IPS-NIHi7 (cell line): ENCODE data around the gene CCDC73.
"Not testable (repeated sequence)": the region's sequence is repeated elsewhere in the genome, so short reads cannot be mapped to it uniquely, and the experiment has no call there.

Experiments
- DNase-seq: peaks from one replicate; pipeline ENCODE4 v3.0.0; 2012; ENCODE audit warnings: mixed read lengths; ENCODE audit errors: extremely low spot score

Gene CCDC73

DNA sequence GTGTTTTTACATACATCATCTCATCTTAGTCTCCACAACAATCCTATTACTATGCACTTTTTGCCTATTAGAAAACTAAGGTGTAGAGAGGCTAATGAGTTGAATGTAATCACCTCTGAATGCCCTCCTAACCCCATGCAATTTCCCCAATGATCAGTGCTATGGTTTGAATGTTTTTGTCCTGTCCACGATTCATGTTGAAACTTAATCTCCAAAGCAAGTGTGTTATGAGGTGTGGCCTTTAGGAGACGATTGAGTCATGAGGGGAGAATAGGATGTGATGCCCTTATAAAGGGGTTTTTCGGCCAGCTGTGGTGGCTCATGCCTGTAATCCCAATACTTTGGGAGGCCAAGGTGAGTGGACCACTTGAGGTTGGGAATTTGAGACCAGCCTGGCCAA is 2.0 kb upstream of the CCDC73 start:
- DNase-seq, result no peak

DNA sequence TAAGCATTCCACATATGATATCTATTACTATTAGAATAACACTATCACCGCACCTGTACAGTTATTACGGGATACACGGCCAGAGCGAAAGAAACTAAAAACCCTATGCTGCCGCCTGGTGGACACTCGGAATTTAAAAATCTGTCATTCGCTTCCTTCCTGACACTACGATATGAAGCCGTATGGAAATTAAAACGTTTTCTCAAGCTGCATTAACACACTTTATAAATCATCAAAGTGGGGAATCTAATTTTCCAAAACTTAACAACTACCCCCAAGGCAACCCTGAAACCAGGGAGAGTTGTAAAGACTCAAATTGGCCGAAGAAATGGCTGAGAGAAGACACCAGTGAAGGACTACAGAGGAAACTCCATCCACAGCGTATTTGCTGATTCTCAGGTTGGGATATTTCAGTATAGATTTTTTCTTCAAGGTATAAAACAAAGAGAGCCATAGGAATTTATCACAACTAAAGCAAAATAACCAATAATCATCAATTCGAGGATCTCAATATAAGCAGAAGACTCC is 1.4 kb downstream of the CCDC73 start:
- DNase-seq, result peak; percentile 50

GRCh38 chr11:32792111-32792947 is 2.1 kb downstream of the CCDC73 start:
- DNase-seq, result peak; percentile 12

- DNase-seq, result no peak
Measured at GRCh38 chr11:32790916-32791315, 3.5 kb downstream of the CCDC73 start.

GRCh38 chr11:32786811-32787210 is 7.7 kb downstream of the CCDC73 start:
- DNase-seq, result no peak

- DNase-seq, result no peak
Measured at GRCh38 chr11:32785262-32785661, 9.2 kb downstream of the CCDC73 start.

DNA sequence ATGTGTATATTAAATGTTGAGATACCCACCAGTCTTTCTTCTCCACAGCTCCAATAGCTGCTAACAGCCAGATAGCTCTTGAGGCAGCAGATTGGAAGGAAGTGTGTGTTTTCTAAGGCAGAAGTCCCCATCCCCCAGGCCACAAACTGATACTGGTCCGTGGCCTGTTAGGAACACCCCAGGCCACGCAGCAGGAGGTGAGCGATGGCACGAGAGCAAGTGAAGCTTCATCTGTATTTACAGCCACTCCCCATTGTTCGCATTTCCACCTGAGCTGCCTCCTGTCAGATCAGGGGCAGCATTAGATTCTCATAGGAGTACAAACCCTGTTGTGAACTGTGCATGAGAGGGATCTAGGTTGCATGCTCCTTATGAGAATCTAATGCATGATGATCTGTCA is 12.7 kb downstream of the CCDC73 start:
- no peak for DNase-seq

- DNase-seq, result not testable (repeated sequence)
Measured at GRCh38 chr11:32780839-32781238, 13.6 kb downstream of the CCDC73 start.

- DNase-seq, result no peak
Measured at GRCh38 chr11:32779136-32779535, 15.3 kb downstream of the CCDC73 start.

- DNase-seq, result no peak
Measured at GRCh38 chr11:32775908-32776307, 18.6 kb downstream of the CCDC73 start.

GRCh38 chr11:32774081-32774480 is 20.4 kb downstream of the CCDC73 start:
- DNase-seq, result no peak

GRCh38 chr11:32772731-32773130 is 21.7 kb downstream of the CCDC73 start:
- DNase-seq, result no peak

DNA sequence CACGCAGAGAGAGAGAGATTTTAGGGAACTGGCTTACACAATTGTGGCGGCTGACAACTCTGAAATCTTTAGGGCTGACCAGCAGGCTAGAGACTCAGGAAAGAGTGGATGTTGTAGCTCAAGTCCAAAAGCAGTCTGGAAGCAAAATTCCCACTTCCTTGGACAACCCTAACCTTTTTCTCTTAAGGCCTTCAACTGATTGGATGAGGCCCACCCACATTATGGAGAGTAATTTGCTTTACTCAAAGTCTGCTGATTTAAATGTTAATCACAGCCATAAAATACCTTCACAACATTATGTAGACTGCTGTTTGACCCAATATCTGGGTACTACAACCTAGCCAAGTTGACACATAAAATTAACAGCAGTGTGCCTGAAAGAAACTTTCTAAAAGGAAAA is 32.7 kb downstream of the CCDC73 start:
- DNase-seq, result not testable (repeated sequence)

- DNase-seq, result no peak
Measured at GRCh38 chr11:32758291-32758690, 36.2 kb downstream of the CCDC73 start.

DNA sequence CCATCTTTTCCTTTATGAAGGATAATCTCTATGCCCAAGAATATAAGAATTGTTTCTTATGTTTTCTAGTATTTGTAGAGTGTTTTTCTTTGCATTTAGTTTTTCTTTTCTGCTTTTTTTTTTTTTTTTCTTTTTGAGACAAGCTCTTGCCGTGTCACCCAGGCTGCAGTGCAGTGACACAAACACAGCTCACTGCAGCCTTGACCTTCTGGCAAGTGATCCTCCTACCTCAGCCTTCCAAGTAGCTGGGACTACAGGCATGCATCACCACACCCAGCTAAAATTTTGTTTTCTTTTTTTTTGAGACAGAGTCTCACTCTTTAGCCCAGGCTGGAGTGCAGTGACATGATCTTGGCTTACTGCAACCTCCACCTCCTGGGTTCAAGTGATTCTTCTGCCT is 41.3 kb downstream of the CCDC73 start:
- not testable (repeated sequence) for DNase-seq

- no peak for DNase-seq
Measured at GRCh38 chr11:32752001-32752400, 42.5 kb downstream of the CCDC73 start.

- peak; percentile 20 for DNase-seq
Measured at GRCh38 chr11:32751381-32751780, 43.1 kb downstream of the CCDC73 start.

GRCh38 chr11:32729976-32730375 is 64.5 kb downstream of the CCDC73 start:
- DNase-seq, result no peak

DNA sequence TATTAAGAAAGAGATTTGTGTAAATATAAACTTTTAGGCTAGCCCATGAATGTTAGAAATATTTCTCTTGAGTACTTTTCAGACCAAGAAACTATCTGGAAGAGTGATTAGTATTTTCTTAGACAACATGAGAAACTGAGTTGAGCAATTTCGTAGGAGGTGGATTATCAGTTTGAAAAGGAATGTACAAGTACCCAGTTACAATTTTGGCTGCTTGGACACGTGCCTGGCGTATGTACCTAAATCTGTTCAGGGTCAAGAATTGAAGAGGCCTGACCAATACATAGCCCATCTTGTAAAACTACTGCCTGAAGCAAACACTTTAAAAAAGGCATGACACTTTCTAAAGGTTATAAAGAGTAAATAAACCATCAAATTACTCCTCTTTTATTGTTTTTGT is 71.1 kb downstream of the CCDC73 start:
- DNase-seq, result no peak

- no peak for DNase-seq
Measured at GRCh38 chr11:32722255-32722654, 72.2 kb downstream of the CCDC73 start.

DNA sequence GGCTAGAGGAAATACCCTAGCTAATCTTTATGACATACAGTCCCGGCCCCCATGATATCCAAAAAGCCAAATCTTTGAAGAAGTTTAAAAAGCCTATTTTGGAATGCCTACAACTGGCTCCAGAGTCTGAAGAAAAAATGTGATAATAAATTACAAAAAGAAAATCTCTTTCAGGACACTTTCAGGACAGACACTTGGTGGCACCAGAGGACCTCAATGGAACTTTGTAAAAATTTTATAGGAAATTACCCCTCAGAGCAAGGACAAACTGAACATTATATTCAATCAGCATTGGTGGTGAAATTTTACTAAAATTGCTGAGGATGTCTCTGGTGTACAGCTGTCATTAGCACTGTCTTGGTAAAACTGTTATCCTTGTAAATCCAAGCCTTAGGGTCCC is 81.0 kb downstream of the CCDC73 start:
- no peak for DNase-seq

- not testable (repeated sequence) for DNase-seq
Measured at GRCh38 chr11:32708978-32709377, 85.5 kb downstream of the CCDC73 start.

DNA sequence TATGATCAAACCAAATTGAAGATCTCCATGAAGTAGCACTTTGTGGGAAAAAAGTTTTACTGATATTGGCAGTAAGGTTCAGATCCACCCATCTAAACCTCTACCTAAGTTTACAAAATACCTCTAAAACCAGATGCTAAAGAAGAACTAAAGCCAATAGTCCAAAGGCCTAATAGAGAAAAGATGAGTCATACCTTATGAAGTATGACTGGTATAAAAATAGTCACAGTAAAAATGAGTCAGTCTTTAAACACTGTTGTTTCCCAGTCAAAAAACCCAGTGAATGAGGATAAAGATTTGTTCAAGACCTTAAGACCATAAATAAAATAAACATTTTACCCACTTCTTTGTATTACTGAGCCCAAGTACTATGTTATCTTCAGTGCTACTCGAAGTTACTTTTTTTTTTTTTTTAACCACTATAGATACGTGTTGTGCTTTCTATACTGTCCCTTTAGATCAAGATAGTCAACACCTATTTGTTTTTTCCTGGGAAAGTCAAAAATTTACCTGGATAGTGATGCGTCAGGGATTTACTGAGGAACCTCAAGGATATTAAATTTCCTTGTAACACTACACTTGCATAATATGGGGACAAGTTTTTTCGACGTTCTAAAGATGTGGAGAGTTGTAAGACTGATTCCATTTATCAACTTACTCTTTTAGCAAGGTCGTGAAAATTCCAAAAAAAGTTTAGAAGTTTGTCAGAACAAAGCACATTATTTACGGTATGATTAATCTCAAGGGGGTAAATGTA is 87.3 kb downstream of the CCDC73 start:
- no peak for DNase-seq
